GM19467 (cell line): ENCODE data around the gene OPRL1.
"Not testable (repeated sequence)": the region's sequence is repeated elsewhere in the genome, so short reads cannot be mapped to it uniquely, and the experiment has no call there.

Source experiments
- ATAC-seq: cut with Tn5 transposase; IDR thresholded peaks from one replicate; pipeline ENCODE4 v1.9.1; 2021; ENCODE audit warnings: mild to moderate bottlenecking, moderate library complexity; ENCODE audit not compliant: unreplicated experiment

The OPRL1 gene

DNA sequence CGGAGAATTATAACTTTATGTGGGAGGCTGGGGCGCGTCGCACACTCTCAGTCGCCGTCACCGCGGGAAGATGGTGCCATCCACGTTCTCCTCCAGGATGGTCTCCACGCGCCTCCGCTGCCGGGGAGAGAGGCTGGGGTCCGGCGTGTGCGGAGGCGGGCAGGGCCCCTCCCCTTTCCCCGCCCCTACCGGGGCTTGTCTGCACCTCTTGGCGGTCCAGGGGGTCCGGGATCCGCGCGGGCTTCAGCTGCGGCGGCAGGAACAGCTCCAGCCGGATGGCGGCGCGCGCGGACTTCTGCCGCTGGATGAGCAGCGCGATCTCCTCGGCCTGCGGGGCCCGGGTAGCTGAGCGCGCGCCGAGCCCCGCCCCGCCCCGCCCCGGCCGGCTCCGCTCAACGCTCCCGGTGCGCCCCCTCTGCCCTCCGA lies 3.5 kb downstream of the OPRL1 start:
- no peak for ATAC-seq

DNA sequence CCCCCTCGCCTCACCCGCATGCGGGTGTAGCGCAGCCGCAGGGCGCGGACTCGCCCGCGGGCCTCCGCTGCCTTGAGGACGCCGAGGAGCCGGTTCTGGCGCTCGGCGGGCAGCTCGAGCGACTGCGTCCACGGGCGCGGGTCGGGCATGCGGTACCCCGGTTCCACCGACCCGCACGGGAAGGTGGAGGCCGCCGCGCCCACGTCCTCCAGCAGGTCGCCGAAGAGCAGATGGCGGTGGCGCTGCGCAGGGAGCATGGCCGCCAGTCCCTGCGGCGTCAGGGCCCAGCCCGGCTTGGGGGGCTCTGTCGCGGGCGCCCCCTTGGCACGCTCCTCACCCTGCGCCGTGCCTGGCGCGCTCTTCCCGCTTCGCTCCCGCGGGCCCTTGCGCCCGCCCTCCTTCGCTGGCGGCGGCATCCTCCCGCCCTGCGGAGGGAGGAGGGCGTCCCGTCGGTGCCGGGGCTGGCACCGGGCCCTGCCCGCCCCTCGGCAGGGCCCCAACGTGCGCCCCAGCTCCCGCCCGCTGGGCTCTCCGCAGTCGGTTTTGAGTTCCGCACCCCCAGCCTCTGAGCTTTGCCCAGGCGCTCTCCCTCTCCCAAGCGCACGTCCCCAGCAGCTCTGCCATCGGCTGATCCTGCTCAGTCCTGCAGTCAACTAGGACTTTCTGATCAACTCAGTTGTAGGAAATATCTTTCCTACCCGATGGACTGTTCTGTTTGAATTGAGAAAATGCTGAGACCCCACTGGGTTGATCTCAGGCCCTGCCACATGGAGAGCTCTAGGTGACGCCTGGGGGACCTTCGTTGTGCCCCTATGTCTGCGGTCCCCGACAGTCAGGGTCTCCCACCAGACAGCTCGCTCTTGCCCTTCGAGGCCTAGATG lies 4.2 kb downstream of the OPRL1 start, which contains the start of gene LKAAEAR1:
Gene LKAAEAR1, minus strand, starts transcription at position 595 of the 881 bp plus-strand sequence. Its CDS starts 179 bp downstream, at position 416.
- ATAC-seq: no peak

DNA sequence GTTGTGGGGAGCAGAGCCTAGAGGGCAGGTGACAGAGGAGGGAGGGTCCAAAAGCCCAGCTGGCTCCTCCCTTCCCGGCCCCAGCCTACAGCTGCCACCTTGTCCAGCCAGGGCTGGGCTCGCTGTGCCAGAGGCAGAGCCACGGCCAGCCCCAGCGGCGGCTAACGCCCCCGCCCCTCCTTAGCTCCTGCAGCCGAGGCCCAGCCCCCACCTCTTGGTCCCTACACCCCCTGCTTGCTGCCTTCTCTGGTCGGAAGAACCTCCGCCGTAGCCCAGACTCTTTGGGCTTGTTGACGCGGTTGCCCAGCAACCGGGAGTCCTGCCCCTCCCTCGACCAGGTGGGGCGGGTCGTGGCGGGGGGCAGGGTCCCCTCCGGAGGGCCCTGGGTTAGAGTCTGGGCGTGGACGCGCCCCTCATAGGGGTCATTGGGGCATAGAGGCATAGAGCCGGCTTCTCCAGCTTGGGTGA lies 4.8 kb downstream of the OPRL1 start:
- ATAC-seq: no peak

DNA sequence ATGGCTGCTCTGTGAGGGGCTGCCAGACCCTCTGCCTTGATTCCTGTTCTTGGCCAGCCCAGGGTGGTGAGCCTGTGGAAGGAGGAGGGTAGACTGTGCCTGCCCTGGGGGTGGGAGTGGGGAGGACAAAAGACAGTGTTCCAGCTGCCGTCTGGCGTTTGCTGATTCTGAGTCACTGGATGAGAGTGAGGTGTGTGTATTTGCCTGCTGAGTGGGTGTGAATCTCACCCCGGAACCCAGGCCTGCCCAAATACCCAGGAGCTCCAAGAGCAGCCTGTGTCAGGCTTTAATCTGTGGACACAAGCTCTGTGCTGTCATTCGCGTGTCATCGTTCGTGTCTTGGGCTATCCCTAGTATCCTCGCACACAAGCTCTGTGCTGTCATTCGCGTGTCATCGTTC lies 6.9 kb downstream of the OPRL1 start:
- ATAC-seq: no peak

DNA sequence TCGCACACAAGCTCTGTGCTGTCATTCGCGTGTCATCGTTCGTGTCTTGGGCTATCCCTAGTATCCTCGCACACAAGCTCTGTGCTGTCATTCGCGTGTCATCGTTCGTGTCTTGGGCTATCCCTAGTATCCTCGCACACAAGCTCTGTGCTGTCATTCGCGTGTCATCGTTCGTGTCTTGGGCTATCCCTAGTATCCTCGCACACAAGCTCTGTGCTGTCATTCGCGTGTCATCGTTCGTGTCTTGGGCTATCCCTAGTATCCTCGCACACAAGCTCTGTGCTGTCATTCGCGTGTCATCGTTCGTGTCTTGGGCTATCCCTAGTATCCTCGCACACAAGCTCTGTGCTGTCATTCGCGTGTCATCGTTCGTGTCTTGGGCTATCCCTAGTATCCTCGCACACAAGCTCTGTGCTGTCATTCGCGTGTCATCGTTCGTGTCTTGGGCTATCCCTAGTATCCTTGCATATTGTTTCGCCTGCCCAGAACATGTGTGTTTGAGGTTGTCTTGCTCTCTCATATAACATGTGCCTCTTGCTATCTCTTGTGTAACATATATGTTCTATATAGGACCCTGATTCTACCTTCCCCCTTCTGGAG lies 7.4 kb downstream of the OPRL1 start:
- not testable (repeated sequence) for ATAC-seq

DNA sequence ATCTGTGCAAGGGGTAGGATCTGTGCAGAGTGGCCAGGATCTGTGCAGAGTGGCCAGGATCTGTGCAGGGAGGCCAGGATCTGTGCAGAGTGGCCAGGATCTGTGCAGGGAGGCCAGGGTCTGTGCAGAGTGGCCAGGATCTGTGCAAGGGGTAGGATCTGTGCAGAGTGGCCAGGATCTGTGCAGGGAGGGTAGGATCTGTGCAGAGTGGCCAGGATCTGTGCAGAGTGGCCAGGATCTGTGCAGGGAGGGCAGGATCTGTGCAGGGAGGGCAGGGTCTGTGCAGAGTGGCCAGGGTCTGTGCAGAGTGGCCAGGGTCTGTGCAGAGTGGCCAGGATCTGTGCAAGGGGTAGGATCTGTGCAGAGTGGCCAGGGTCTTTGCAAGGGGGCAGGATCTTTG lies 8.7 kb downstream of the OPRL1 start:
- not testable (repeated sequence) for ATAC-seq

DNA sequence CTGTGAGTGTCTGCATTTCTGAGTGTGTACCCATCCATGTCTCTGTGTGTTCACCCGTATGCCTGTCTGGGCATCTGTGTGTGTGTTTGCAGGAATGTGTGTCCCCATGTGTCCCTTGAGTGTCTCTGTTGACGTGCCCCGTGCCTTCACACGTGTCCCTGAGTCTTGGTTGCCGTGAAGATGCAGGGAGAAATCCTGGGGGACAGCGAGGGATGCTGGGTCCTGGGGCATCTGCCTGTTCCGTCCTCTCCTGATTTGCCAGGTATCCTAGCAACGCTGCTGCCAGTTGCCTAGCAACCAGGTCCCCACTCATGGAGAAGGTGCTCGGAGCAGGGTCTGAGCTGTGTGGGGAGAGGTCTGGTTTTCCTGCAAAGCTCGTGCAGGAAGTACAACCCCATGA lies 10.3 kb downstream of the OPRL1 start:
- ATAC-seq: no peak

DNA sequence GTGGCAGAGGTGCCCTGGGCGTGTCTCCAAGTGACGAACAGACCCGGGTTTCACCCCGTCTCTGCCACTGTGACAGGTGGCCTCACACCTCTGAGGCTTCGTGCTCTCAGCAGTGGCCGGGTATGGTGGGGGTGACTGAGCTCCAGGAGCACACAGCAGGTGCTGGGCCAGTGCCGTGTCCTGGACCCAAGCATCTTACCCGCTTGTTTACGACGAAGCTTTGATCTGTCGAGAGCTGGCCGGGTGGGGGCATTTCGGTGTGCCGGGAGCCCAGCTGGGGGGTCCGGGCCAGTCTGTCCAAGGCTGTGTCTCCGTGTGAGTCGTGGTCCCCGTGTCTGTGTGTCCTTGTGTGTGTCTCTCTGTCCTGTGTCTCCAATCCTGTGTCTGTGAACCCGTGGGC lies 11.5 kb downstream of the OPRL1 start:
- no peak for ATAC-seq

DNA sequence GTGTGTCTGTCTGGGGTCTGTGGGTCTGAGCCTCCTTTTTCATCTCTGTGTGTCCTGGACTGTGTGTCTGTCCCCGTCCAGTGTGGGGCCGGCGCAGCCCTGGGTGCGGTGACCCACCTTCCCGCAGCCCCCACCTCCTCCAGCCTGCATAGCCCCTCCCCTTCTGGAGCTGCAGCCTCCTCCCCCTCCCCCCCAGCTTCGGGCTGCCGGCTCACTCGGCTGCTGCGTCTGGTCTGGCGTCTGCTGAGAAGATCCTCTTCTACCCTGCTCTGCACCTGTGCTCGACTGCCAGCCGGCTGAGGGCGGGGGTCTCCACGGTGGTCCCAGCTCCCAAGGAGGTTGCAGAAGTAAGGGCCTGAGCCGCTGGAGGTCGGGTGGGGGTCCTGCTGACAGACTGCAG lies 11.9 kb downstream of the OPRL1 start:
- ATAC-seq: no peak

DNA sequence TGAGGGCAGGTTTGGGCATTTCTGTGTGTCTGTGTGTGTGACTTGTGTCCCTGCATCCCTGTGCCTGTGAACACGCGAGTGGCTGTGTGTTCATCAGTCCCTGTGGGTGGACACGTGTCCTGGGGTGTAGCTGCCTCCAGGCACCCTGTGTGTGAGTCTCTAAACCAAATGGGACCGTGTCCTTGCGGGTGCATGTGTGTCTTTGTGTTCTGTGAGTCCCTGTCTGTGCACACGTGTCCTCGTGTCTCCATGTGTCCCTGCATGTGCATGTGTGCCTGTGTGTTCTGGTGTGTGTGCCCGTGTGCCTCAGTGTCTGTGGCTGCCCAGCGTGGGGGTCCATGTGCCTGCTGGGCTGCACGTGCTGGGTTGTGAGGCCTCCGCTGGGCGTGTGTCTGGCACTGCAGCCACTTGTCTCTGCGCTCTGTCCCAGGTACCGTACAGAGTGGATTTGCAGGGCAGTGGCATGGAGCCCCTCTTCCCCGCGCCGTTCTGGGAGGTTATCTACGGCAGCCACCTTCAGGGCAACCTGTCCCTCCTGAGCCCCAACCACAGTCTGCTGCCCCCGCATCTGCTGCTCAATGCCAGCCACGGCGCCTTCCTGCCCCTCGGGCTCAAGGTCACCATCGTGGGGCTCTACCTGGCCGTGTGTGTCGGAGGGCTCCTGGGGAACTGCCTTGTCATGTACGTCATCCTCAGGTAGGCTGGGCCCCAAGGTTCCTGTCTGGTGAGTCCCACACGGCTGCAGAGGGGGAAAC lies 12.6 kb downstream of the OPRL1 start:
- no peak for ATAC-seq

DNA sequence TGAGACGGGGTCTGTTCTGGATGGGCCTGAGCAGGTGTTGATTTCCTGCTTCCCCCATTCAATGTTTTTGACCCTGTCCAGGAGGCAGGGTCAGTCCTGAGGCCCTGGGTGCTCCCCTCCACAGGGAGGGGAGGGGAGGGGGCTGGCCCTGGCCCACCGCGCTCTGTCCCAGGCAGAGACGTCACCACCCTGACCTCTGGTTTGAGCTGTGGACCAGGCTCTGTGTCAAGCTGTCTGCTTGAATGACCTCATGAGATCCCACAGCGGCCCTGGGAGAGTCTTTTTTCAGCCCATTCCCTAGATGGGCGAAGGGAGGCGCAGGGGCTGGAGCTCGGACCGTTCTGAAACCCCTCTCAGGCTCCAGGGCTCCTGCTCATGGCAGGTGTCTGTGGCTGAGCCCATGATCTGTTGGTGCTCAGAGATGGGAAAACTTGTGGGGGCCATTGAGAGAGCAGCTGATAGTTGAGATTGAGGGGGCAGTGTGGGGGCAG lies 13.2 kb downstream of the OPRL1 start:
- ATAC-seq: no peak

DNA sequence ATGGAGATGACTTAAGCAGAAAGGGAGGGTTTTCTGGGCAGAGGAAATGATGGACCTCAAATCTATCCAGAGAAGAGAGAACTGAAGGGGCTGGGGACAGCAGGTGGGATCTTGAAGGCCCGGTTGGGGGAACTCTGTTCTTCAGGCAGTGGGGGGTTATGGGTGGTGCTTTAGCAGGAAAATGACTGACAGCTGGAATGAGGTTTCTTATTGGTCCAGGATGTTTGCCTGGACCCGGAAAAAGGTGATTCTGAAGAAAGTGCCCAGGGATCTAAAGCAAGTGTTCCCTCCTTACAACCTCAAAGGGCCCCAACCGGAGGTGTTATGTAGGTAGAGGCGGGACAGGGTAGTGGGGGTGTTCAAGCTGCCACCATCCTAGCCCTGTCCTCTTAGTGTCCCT lies 15.6 kb downstream of the OPRL1 start:
- no peak for ATAC-seq

DNA sequence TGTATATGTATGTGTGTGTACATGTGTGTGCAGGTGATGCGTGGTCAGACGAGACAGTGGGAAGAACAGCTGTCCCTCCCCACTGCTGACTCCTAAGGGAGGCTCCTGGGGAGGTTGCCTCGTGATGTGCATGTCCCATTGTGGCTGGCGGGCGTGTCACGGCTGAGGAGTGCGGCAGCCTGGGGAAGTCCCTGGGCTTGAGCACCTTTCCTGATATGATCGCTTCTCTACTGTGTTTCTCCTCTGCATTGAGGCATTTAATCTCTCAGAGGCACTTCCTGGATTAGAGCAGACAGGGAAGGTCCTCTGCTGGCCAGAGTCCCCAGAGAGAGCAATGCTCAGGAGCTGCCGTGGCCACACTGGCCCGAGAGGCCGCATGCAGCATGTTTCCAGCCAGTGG lies 16.0 kb downstream of the OPRL1 start:
- no peak for ATAC-seq

DNA sequence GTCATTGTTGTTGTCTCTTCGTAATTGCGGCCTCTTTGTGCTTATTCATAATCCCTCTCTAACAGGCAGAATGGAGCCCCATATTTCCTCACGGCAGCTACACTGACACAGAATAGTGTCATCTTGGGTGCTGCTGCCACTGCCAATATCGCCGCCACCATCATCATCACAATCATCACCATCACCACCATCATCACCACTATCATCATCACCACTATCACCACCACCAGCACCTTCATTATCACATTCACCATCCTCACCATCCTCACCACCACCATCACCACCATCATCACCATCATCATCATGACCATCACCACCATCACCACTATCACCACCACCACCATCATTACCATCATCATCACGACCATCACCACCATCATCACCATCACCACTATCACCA lies 16.7 kb downstream of the OPRL1 start:
- ATAC-seq: no peak

DNA sequence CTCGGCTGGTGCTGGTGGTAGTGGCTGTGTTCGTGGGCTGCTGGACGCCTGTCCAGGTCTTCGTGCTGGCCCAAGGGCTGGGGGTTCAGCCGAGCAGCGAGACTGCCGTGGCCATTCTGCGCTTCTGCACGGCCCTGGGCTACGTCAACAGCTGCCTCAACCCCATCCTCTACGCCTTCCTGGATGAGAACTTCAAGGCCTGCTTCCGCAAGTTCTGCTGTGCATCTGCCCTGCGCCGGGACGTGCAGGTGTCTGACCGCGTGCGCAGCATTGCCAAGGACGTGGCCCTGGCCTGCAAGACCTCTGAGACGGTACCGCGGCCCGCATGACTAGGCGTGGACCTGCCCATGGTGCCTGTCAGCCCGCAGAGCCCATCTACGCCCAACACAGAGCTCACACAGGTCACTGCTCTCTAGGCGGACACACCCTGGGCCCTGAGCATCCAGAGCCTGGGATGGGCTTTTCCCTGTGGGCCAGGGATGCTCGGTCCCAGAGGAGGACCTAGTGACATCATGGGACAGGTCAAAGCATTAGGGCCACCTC lies 18.7 kb downstream of the OPRL1 start:
- ATAC-seq: no peak

DNA sequence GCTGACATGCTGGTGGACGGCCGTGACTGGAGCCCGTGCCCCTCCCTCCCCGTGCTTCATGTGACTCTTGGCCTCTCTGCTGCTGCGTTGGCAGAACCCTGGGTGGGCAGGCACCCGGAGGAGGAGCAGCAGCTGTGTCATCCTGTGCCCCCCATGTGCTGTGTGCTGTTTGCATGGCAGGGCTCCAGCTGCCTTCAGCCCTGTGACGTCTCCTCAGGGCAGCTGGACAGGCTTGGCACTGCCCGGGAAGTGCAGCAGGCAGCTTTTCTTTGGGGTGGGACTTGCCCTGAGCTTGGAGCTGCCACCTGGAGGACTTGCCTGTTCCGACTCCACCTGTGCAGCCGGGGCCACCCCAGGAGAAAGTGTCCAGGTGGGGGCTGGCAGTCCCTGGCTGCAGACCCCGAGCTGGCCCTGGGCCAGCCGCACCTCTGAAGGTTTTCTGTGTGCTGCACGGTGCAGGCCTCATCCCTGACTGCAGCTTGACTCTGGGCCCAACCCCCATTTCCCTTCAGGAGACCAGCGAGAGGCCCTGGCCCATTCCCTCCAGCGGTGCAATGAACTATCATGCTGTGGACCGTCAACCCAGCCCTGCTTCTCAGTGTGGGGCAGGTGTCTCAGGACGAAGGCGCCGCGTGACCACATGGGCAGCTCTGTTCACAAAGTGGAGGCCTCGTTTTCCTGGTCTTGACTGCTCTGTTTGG lies 19.4 kb downstream of the OPRL1 start:
- ATAC-seq: no peak

DNA sequence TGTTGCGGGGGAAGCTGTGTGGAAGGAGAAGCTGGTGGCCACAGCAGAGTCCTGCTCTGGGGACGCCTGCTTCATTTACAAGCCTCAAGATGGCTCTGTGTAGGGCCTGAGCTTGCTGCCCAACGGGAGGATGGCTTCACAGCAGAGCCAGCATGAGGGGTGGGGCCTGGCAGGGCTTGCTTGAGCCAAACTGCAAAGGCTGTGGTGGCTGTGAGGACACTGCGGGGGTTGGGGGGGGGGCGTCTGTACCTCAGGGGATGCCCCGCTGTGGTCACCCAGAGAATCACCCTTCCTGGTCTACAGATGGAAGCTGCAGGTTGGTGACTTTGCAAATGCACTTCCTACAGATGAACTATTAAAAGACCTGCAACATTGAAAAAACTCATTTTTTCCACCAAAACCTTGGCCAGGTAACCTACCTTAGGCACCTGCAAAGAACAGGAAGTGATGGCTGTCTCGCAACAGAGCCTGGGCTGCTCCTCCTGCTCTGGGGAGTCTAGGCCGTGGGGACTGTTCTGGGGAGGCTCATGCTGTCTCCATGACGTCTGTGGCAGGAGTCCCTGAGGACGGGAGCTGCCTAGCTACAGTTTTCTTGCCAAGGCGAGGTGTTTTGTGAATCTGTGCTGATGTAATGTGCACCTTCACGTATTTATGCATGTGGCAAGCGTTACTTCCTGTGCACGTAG lies 20.1 kb downstream of the OPRL1 start:
- no peak for ATAC-seq

DNA sequence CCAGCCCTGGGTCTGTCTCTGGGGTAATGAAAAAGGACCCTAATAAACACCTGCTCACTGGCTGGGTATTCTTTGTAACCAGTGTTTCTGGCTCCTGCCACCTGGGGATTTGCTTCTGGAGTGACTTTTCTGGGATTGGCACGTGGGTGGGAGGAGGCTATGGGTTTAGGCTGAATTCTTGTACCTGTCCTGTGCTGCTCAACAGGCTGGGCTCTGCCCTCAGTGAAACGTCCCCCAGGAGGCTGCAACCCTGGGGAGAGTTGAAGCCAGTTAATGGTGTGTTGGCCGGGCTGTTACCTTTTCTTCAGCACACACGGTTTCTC lies 20.6 kb downstream of the OPRL1 start:
- ATAC-seq: no peak

DNA sequence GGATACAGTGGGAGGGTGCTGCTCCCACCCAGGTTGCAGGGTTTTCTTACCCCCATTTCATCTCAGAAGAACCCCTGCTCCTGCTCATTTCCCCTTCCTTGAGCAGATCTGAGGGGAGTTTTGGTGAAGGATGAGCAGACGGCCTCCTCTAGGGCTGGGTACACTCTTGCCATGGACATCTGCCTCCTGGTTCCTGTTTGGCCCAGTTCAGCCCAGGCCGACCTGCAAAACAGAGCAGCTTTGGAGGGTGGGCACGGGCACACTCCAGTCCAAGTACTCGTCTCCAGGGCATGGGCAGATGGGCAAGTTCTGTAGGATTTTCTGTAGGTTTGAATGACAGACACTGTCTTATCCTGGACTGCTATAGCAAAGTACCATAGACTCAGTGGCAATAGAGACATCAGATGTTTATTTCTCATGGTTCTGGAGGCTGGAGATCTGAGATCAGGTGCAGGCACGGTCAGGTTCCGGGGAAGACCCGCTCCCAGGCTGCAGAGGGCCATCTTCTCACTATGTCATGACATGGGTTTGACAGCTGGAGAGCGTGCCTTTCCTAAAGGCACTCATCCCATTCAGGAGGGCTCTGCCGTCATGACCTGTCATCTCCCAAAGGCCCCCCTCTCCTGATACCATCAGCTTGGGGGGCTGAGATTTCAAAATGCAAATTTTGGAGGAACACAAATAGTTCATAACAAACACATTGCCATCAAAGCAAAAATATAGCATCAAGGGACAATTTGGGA lies 21.2 kb downstream of the OPRL1 start:
- no peak for ATAC-seq
